G401 (cell line): ENCODE measurements around the gene ESRRG. TPM values are rescaled to one million over a fixed set of nuclear protein-coding genes. Genes with fewer than 3 reads are reported as not detected.

ENCODE experiments used
- DNase-seq: peaks from one replicate; pipeline ENCODE4 v3.0.0-alpha.2; 2015; ENCODE audit warnings: low spot score
- in situ Hi-C: cut with HindIII; loops from 2 replicates; pipeline ENCODE4 v1.10.0; 2016; ENCODE audit warnings: low sequenced_read_pairs, mixed read lengths
- total RNA-seq: library from RNA; depleted of rRNA; stranded (reverse); fragments of >200 nt; shearing (Covaris generic); gene quantifications from 2 replicates; pipeline ENCODE4 v1.2.3, GENCODE V29; 2014

The ESRRG gene
- total RNA-seq, 1 experiment from 2014 or later = not detected

DNA sequence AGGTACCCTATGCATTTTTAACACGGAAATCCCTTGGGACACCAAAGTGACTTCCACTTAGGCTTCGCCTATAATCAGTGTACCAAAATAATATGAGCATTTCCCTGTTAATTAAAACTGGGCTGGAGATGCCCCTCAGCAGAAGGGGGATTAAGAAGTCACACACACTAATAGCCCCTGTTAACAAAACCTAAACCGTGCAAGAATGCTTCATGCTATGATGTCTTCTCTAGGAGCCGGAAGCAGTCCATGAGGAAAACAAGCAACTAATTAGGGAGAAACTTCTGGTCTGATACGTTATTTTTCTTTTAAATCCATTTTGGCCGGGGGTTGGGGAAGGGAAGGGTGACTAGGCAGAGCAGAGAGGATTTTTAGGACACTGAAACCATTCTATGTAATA is 123.4 kb downstream of the ESRRG start:
- in situ Hi-C loops = no loop called here
- no peak for DNase-seq

DNA sequence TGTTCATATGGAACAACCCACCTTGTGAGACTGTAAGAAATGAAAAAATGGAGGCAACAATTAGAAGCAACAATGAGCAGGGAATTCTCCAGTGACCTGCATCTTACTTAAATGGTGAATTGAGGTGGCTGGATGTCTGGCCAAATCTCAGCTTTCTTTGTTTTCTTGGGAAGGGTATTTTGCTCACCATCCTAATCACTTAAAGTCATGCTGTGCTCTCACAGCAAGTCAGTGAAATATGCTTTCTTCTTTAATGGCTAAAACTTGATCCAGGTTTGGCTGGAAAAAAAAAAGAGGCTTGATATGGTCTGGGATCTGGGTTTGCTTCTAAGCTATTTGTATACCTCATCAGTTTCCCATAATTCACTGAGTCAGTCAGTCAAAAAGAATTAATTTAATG is 124.8 kb downstream of the ESRRG start:
- no peak for DNase-seq
- in situ Hi-C loops = no loop called here

DNA sequence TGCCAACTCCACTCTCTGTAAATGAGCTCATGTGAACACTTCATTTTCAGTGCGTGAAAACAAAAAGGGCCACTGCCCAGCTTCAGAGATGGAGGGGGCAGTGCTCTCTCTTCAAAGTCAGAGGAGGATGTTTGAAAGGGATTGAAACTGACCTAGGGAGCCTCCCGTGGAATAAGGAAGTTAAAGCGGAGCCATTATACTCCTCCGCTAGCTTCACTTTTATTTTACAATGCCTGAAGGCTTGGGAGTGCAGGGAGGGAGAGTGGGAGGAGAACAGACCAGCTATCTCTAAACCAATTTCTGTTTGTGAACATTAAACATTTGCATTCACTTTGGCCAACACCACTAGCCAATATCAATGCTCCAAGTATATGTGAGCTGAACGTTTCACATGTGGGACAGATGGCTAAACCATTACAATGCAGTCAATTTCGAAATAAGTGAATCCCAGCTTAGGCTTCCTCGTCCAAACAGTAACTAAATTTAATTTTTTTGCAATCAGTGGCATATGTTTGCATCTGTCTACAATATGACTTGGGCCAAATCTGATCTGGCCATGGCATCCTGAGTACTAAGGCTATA is 126.9 kb downstream of the ESRRG start:
- in situ Hi-C loops = no loop called here
- DNase-seq = no peak

DNA sequence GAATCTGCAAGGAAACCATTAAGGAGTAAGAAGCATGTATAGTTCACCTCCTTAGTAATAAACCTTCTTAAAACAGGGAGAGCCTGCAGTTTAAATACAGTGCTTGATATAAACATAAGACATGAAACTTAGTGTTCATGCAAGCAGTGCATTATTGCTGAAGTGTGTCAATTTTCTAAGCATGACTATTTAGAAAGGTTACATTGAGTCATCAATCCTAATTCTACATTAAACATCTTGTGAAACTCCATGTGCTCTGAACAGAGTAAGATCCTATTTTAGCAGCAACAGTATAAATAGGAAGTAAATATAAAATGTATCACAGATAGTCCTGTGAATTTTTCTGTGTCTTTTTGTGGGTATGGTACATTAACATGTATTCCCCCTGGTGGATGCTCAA is 135.5 kb downstream of the ESRRG start:
- in situ Hi-C loops = no loop called here
- DNase-seq = no peak

DNA sequence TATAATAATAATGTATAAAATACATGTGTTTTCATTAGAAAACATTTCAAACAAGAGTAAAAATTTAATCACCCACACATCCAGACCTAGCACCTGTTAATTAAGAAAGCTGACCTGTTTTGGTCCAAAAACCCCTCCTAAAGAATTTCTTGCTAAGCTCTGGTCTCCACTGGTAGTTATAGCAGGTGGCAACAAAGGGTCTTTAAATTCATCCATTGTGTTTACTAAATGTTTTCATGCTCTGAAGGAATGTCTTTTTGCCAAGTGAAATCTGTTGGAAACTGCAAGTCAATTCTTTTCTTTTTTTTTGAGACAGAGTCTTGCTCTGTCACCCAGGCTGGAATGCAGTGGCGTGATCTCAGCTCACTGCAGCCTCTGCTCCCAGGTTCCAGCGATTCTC is 141.1 kb downstream of the ESRRG start:
- in situ Hi-C loops = no loop called here
- no peak for DNase-seq

DNA sequence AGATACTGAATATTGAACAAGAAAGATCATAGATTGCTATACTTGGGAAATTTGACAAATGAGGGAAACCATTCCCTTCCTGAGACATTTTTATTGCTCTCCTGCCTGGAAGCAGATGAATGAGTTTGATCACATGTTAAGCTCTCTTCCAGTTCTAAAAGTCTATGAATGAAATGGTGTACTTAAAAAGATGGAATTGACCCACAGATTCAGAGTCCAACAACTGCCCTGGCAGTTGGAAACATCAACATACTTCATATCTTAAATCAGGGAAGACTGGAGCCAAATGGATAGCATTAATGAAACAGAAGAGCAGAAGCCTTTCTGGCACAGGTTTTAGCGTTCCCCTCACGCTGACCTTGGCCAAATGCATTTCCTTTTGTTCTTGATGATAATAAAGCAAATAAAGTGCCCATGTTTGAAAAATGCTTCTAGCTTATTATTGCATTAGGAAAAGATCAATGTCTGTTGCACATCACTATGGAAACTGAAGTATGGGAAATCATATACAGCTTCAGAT is 142.6 kb downstream of the ESRRG start:
- in situ Hi-C loops = no loop called here
- DNase-seq = no peak

DNA sequence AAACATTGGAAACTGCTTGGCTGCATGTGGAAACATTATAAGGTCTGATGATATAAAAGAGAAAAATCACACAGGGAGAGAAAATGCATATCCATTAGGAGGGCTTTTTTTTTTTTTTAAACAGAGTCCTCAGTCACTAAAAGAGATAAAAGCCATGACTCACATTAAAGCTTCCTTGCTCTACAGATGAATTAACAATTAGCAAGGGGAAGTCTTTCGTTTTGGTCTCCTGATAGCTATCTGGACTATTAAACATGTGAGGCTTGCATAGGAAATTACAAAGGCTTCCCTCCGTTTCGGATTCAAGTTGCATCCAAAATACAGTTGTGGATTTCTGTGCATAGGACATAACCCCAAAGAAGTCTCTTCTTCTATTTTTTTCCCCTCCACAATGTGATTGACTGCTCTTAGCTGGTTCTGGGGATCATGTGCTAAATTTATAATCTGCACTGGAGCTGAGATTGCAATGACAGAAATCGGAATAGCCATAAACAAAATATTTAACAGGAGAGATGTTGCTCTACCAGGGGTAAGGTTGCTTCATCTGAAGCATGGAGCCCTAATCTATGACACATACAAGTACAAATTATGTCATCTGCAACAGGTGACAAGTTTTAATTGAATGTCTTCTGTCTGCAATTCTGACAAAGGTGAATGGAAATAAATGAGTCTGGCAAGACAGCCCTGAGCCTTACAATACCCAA is 146.8 kb downstream of the ESRRG start:
- in situ Hi-C loops = no loop called here

DNA sequence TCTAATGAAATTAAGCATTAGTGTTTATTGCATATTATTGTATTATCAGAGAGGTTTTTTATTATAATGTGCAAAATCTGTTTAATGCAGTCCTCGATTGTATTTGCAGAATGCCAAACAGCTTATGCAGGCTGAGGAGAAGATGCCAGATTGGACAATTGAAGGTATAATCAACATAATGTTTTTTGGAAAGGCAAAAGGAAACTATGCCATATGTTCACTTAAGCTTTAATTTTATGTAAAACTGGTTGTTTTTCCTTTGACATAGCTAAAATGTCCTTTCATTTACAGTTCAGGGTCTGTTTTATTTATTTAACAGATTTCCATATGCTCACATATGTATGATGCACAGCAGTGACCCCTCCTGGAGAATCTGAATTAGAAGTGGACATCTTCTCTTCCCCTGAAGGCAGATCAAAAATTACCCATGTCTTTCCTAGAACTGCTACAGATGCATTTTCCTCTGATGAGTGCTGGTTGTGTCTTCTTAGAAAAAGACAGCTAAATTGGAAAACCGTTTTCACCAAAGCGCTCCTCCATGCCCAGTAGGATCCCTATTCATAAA is 156.5 kb downstream of the ESRRG start:
- in situ Hi-C loops = no loop called here
- no peak for DNase-seq

More for the DNA sequence above, 146.8 kb downstream of the ESRRG start:
- no peak for DNase-seq

DNA sequence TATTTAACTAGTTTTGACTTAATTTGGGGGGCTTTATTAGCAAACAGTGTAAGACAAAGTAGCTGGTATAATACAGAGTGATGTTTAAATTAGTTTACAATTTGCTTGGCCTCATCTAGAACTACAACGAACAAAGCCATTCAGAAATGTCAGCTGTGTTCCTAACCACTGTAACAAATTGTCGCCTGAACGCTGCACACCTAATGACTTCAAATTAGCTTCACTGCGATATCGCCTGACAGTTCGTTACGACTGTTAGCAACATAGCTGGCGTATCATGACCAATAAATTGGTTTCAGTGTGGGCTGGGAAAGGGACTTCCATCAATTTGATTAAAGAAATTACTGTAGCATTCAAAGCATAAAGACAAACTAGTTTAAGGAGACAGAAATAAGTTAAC is 160.1 kb downstream of the ESRRG start:
- DNase-seq = no peak
- in situ Hi-C loops = no loop called here

DNA sequence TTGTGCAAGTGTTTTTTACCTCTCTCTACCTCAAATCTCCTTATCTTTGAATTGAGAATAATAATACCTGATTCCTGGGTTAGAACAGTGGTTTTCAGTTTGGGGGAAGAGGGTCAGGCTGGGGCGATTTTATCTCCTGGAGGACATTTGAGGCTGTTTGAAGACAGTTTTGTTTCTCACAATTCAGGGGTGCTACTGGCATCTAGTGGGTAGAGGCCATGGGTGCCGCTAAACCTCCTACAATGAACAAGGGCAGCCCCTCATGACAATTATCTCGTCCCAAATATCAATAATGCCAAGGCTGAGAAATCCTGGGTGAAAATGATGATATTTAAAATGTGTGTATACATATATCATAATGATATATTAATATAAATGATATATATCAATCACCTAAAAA is 160.8 kb downstream of the ESRRG start:
- DNase-seq = no peak

DNA sequence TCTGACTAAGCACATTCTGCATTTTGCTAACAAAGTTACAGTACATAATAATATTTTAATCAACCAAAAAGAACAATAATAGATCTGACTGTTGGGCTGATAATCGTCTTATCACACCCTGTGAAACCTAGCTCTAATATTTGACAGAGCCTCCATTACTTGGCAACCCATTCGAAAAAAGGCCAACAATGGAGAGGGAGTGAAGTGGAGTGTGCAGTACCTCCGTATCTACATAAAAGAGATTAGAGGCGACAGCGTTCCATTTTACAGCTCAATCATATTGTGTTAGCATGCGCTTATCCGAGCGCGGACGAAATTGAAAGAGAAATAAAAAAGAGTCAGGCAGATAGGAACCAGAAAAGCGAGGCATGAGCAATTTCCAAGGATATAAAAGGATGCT is 162.7 kb downstream of the ESRRG start:
- in situ Hi-C loops = no loop called here
- no peak for DNase-seq

More for the DNA sequence above, 160.8 kb downstream of the ESRRG start:
- in situ Hi-C loops = no loop called here

DNA sequence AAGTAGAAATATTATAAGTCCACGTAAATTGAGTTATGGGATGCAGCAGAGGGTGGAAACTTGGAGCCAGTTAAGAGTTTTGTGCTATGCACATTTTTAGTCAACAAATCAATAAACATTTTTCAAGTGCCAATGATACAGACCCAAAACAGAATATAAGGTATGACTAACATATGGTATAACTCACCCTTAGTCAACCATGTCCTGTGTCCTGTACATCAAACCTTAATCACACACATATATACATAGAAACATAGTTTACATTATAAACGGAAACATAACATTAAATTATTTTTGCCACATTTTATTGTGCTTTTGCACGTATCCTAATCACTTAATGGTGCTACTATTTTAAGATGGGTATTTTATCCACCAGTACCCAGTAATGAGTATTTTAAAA is 163.9 kb downstream of the ESRRG start:
- no peak for DNase-seq
- in situ Hi-C loops = no loop called here

DNA sequence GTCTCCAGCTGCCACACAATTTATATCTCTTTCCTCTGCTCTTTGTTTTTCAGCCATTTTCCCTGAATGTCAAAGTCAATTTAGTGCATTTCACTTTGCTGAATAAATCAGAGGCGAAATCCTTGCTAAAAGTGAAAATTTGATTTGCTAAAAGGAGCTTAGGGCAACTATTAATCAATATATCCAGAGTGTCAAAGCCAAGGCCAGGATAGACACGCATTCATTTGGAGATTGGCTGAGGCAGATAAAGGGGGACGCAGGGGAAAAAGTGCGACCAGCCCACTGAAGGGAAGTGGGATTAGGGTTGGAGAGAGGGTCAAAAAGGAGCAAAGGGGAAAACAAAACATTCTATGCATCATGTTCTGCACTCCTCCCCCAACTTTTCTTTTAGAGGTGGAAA is 167.6 kb downstream of the ESRRG start:
- DNase-seq = no peak
- in situ Hi-C loops = no loop called here

DNA sequence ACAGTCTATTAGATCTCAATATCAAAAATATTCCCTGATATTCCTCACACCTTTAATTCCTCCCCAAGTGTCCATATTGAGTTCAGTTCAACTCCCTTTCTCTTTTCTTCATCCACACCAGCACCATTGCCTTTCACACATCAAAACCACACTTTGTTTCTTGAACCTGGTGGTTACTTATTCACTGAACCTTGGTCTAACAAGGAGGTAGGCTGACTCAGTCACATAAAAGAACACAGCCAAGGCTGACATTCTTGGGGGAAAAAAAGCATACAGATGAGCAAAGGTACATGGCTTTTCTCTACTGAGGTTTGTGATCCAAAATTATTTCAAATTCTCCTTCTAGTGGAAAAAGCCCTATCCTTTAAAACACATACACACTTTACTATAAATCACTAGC is 168.3 kb downstream of the ESRRG start:
- no peak for DNase-seq
- in situ Hi-C loops = no loop called here

DNA sequence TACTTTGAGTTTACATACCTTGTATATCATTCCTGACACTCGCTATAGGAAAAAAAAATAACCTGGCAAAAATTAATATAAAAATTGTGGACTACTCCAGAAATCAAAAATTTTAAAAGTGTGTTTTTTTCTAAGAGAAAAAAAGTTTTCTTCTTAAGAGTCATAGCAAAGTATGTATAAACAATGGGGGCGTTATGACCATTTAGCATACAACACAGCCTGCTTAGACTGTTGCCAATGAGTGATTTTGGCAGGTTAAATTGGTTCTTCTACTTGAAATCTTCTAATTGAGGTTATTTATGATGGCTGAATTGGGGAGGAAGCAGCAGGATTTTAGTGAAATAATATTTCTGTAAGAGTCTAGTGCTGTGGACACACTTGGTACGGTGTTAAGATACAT is 169.5 kb downstream of the ESRRG start:
- DNase-seq = no peak
- in situ Hi-C loops = no loop called here

DNA sequence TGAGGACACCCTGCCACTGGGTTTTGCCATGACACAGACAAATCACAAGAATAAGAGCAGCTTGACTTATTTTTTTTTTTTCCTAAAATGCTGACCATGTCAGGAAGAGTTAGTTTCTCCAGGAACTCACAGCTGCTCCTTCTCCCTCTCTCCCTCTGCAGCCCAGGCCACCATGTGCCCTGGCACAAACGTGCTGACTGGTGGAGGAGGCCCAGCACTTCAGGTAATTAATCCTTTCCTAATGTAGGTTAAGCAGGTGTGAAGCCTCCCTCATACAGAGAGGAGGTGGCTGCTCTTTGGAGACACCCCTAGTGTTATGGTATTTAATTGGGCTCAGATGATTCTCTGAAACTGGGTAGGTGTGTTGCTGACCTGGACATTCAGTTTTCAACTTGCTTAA is 170.2 kb downstream of the ESRRG start:
- in situ Hi-C loops = no loop called here
- no peak for DNase-seq

DNA sequence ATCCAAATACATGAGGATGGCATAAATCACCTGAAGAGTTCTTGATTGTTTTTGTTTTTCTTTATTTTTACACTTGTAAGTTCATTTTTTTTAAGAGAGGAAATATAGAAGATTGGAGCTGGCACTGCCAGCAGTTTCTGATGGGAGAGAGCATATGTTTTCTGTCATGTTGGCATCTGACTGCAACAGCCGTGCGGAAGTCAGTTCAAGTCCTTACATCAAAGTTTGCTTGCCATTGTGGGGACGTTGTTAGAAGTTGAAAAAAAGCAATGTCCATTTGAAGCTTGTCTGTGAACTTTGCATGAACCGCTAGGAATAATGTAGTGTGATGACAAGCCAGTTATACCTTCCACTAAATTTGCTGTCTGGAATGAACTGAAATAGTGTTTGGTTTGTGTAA is 173.4 kb downstream of the ESRRG start:
- in situ Hi-C loops = no loop called here
- DNase-seq = no peak

DNA sequence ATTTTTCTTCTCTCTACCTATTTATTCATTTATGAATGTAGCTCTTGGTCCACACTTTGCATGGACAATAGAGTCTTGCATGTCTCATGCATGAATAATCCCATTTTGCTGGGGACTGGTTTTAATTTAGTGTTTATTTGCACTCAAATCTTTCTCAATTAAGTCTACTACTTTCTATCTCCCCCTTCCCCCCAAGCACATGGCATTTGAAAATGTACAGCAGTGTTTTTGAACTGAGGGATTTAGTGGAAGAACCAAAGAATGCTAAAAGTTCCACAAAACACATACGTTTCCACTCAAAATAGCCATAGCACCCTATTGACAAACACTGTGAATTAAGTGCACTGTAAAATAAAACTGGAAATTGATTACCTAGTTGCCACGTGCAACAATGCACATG is 180.5 kb downstream of the ESRRG start:
- DNase-seq = no peak
- in situ Hi-C loops = no loop called here

DNA sequence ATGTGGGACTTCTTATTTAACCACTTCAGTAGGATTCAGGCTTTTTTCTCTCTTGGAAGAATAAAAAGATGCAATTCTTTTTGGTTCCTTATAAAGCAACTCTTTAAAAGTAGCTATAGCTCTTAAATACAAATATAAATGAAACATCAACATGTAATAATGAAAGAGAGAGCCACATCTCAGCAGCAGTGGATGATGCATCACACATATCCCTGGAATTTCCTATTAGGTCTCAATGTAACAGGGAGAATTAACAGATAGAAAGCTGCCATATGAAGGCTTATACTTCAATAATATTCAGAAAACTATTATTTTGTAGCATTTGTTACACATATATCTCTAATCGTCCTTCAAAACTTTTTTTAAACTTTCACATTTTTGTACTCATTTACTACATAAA is 181.0 kb downstream of the ESRRG start:
- in situ Hi-C loops = no loop called here
- DNase-seq = no peak

DNA sequence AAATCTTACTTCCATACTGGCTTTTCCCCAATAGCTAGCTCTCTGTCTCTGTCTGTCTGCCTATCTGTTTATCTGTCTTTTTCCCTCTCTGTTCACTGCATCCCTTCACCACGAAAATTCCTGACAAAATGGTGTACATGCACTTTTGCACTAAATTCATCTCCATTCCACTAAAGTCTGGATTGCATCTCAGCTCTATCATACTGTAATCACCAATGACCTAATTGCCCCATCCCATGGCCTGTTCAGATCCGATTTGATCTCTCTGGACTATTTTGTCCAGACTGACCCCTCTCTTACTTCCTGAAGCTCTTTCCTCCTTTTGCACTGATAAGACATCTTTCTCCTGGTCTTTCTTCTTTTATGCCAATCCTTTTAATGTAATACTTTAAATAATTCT is 187.5 kb downstream of the ESRRG start:
- DNase-seq = no peak
- in situ Hi-C loops = no loop called here

DNA sequence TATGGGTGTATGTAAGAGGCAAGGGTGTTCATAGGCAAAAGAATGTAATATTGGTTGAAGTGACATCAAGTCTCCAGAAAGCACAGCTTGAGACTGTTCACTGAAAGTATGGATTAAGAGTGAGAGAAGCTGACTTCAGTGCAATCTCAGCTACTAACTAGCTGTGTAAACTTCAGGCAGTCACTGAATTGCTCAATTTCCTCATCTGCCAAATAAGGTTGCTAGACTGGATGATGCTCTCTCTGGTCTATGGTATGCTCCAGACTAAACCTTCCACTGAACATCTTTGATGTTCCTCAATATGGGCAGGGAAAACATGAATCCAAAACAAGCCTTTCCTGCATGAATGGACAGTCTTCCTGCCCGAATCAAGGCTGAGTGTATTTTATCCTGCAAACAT is 188.2 kb downstream of the ESRRG start:
- in situ Hi-C loops = no loop called here
- DNase-seq = no peak
